Lung (tissue), 12 donors: ENCODE measurements around the gene SIAH1. TPM values are rescaled to one million over a fixed set of nuclear protein-coding genes. Genes with fewer than 3 reads are reported as not detected.

Source experiments
- ATAC-seq: fragments of 200-7000 bp; cut with Tn5 transposase; one replicate; pipeline ENCODE4 v1.9.1; 2020; ENCODE audit warnings: moderate number of reproducible peaks; ENCODE audit not compliant: insufficient read depth, low FRiP score
- DNase-seq, 3 donors: peaks; one replicate each; pipeline ENCODE4 v3.0.0-alpha.2; 2013 to 2017
- H3K27ac ChIP-seq, 2 donors: one replicate each; pipeline ENCODE4 v1.5.1; 2013; ENCODE audit warnings: mild to moderate bottlenecking in 2 of 2, moderate library complexity in 2 of 2, control low read depth in 1 of 2, inconsistent platforms in 1 of 2, low read depth in 1 of 2, low read length in 1 of 2
- H3K27me3 ChIP-seq, 3 donors: one replicate each; pipeline ENCODE4 v1.5.1; 2013; ENCODE audit warnings: low read length in 2 of 3; ENCODE audit not compliant: control insufficient read depth in 3 of 3, insufficient read depth in 3 of 3
- H3K36me3 ChIP-seq, 4 donors: one replicate each; pipeline ENCODE4 v1.5.1; 2013; ENCODE audit warnings: low read length in 4 of 4, mild to moderate bottlenecking in 1 of 4, moderate library complexity in 1 of 4; ENCODE audit not compliant: control insufficient read depth in 4 of 4, insufficient read depth in 4 of 4
- H3K4me1 ChIP-seq, 5 donors: one replicate each; pipeline ENCODE4 v1.5.1; 2013; ENCODE audit warnings: low read length in 5 of 5, mild to moderate bottlenecking in 2 of 5, moderate library complexity in 1 of 5; ENCODE audit not compliant: control insufficient read depth in 5 of 5, insufficient read depth in 5 of 5
- H3K4me3 ChIP-seq: one replicate; pipeline ENCODE4 v1.5.1; 2013; ENCODE audit warnings: mild to moderate bottlenecking, control low read depth, moderate library complexity
- H3K9ac ChIP-seq, 2 donors: one replicate each; pipeline ENCODE4 v1.5.1; 2013; ENCODE audit warnings: low read length in 2 of 2, control low read depth in 1 of 2; ENCODE audit not compliant: insufficient read depth in 1 of 2
- H3K9me3 ChIP-seq, 4 donors: one replicate each; pipeline ENCODE4 v1.5.1; 2013; ENCODE audit warnings: low read length in 3 of 4, mild to moderate bottlenecking in 1 of 4, moderate library complexity in 1 of 4; ENCODE audit not compliant: control insufficient read depth in 4 of 4, insufficient read depth in 3 of 4
- WGBS, 2 donors: extraction: QIAGEN DNeasy Blood & Tissue Kit; methylation state at CpG; one replicate each; pipeline ENCODE4 v1.1.7; 2013; 5-methylcytosine and 5-hydroxymethylcytosine counted together
- polyA plus RNA-seq, 2 donors: library from polyadenylated mRNA; stranded (reverse); fragments of 200-250 nt; gene quantifications; one replicate each; pipeline ENCODE4 v1.2.1, GENCODE V29; 2013
- total RNA-seq, 2 donors: library from RNA; depleted of rRNA in 1 of 2; stranded (reverse); fragments of >200 nt in 1 of 2; gene quantifications; one replicate each; pipeline ENCODE4 v1.2.1, GENCODE V29; 2014 to 2021
- TF ChIP-seq, protein P1 (sequence below): IDR thresholded peaks from 2 replicates; pipeline ENCODE4 v1.5.1; 2012; ENCODE audit warnings: mild to moderate bottlenecking; ENCODE audit errors: control extremely low read depth, extremely low read depth
- donor health status: control.
- donor health status: control.
- donor health status: Bipolar disorder and iron deficiency.
- donor health status: healthy.
- donor health status: DM: yes; HTN: yes; CAD: no.

The SIAH1 gene
- total and polyA plus RNA-seq, 4 donors, result 15.6 to 53.2 (median 19.2) TPM

DNA sequence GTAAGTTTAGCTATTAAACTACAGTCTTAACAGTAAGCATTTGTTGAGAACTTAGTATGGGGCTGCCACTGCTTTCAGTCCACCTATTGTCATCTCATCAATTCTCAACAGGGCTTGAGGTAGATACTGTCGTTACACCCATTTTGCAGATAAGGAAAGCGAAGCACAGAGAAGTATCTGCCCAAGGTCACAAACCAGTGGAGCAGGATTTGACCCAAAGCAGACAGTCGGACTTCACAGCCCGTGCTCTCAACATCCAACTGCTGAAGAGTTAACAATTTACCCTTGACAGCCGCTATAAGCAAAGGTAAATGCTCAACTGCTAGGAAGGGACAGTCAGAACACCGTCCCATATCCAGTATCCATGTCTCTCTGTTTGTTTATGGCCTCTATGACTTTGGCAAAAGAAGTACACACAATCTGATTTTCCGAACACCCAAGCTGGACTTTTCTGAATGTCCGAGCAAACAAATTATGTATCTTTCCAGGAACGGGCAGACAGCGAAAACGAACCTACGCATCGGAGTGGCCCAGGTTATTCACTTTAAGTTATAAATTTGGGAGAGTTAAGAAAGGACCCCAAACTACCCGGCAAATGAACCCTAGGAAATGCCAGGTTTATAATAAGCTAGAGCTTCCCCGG lies 1.2 kb downstream of the SIAH1 start:
- DNase-seq (peak; percentile 39 to 80 (median 79)), ATAC-seq (no peak)
- H3K9ac ChIP-seq, result peak overlapping the region; percentile 67 to 87
- peak overlapping the region; percentile 67 for H3K4me3 ChIP-seq
- peaks cover 13 to 25% (median 16%) of the 10 kb centered on the region in 5 donors for H3K4me1 ChIP-seq
- H3K36me3 ChIP-seq, result no peaks in the 10 kb centered on the region
- H3K9me3 ChIP-seq, result no peaks in the 10 kb centered on the region
- 2 to 3% methylated on average over 15 of the region's 15 CpGs for WGBS, 2 donors
- no peaks in the 10 kb centered on the region for H3K27me3 ChIP-seq
- H3K27ac ChIP-seq, result peak overlapping the region; percentile 96 to 100
- TF ChIP-seq, protein P1, sequence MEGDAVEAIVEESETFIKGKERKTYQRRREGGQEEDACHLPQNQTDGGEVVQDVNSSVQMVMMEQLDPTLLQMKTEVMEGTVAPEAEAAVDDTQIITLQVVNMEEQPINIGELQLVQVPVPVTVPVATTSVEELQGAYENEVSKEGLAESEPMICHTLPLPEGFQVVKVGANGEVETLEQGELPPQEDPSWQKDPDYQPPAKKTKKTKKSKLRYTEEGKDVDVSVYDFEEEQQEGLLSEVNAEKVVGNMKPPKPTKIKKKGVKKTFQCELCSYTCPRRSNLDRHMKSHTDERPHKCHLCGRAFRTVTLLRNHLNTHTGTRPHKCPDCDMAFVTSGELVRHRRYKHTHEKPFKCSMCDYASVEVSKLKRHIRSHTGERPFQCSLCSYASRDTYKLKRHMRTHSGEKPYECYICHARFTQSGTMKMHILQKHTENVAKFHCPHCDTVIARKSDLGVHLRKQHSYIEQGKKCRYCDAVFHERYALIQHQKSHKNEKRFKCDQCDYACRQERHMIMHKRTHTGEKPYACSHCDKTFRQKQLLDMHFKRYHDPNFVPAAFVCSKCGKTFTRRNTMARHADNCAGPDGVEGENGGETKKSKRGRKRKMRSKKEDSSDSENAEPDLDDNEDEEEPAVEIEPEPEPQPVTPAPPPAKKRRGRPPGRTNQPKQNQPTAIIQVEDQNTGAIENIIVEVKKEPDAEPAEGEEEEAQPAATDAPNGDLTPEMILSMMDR, result no peak

DNA sequence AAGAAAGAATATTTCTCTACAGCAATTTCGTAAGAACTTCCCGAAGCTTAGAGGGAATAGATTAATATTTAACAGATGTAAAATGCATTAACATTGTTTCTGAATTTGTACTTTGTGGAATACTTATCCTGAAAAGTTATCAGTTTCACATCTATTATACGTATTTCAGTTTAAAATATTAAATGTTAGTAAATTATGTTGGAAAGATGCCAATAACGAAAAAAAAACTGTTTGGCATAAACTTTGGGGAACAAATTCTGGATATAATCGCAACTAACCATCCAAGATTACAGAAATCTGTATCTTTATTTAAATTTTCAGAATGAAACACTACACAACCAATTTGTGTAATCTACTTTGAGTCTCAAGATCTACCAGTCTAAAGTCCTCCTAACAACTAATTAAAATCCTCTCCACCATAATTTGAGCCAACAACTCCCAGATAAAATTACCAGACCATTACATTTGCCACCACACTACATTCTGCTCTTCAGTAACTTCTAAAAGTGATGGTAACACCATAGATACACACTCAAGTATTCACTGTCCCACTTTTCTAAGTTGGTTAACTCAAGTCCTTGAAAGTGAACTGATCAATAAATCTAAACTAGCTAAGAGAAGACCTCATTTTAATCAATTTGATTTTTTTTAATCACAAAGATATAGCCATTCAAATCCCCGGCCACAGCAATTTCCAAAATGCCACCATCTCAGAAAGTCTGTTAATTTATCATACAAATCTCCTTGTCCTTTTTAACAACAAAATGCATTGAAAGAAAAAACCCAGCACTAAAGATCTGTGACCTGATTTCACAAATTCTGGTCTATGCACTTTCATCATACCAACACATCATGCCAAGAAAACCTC lies 2.0 kb downstream of the SIAH1 start:
- H3K27me3 ChIP-seq, result no peaks in the 10 kb centered on the region
- peaks cover 13 to 32% (median 21%) of the 10 kb centered on the region in 5 donors for H3K4me1 ChIP-seq
- peak overlapping the region in 1 of 2 donors; percentile 100 for H3K27ac ChIP-seq
- WGBS, 2 donors, result 32 to 41% methylated on average over 6 of the region's 6 CpGs
- H3K9ac ChIP-seq, result peak overlapping the region; percentile 67 to 87
- H3K4me3 ChIP-seq, result no peak overlapping the region
- no peaks in the 10 kb centered on the region for H3K36me3 ChIP-seq
- no peaks in the 10 kb centered on the region for H3K9me3 ChIP-seq
- TF ChIP-seq, protein P1, result no peak
- ATAC-seq, result no peak
- peak in 2 of 3 donors; percentile 70 to 75 for DNase-seq

DNA sequence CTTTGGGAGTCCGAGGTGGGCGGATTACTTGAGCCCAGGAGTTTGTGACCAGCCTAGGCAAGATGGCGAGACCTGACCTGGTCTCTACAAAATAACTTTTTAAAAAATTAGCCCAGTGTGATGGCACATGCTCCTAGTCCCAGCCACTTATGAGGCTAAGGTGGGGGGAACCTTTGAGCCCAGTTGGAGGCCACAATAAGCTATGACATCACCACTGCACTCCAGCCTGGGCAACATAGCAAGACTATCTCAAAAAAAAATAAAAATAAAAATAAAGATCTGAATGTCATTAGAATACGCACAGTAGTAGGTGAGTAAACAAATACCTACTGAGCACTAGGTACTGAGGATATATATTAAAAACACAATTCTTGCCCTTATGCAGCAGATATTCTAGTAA lies 3.1 kb downstream of the SIAH1 start:
- H3K9ac ChIP-seq, result no peak overlapping the region
- H3K36me3 ChIP-seq, result no peaks in the 10 kb centered on the region
- no peak for ATAC-seq
- TF ChIP-seq, protein P1, result no peak
- WGBS, 2 donors, result 94 to 96% methylated on average over 4 of the region's 4 CpGs
- no peak overlapping the region for H3K27ac ChIP-seq
- peaks cover 14 to 34% (median 21%) of the 10 kb centered on the region in 5 donors for H3K4me1 ChIP-seq
- no peak overlapping the region for H3K4me3 ChIP-seq
- no peaks in the 10 kb centered on the region for H3K27me3 ChIP-seq
- DNase-seq, result no peak
- H3K9me3 ChIP-seq, result no peaks in the 10 kb centered on the region
